ENCODE measurements around the gene NT5DC1. TPM values are rescaled to one million over a fixed set of nuclear protein-coding genes. Genes with fewer than 3 reads are reported as not detected.

NT5DC1 gene
- polyA plus RNA-seq, 2 of the 4 experiments (the other 2 are of a cell fraction), result 26.9 to 31.5 TPM

DNA sequence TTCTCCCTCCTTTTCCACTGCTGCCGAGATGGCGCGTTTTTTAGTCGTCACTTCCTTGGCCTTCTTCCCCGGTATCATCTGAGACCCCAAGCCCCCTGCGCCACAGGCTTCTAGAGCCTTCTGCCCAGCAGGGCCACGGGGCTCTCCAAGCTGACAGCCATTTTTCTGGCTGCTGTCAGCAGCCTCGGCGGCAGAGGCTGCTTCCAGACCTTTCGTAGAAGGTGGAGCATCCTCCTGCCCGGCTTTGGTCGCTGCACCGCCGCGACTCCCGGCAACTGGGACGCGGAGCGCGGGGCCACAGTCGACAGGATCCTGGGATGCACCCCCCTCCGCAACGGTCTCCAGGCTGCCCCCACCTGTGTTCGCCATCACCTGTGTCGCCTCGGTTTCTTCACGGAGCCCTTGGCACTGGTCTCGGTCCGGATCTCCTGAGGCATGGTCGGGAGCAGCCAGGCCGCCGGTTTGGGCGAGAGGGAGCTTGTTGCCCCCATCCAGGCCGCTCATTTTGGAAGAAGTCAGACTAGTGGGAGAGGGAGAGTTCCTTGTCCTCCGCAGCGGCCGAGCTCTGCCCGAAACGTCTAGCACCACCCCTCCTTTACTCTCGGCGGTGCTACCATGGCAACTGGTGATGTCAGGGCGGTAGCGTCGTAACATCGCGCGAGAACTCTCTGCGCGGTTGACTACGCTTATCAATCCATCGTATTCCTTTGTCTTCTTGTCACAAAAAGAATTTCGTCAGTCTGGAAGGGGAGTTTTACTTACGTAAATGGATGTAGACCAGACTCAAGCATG, 153.0 kb downstream of the NT5DC1 start, which contains the start of gene TSPYL4 (continued):
- TF ChIP-seq, protein P1, sequence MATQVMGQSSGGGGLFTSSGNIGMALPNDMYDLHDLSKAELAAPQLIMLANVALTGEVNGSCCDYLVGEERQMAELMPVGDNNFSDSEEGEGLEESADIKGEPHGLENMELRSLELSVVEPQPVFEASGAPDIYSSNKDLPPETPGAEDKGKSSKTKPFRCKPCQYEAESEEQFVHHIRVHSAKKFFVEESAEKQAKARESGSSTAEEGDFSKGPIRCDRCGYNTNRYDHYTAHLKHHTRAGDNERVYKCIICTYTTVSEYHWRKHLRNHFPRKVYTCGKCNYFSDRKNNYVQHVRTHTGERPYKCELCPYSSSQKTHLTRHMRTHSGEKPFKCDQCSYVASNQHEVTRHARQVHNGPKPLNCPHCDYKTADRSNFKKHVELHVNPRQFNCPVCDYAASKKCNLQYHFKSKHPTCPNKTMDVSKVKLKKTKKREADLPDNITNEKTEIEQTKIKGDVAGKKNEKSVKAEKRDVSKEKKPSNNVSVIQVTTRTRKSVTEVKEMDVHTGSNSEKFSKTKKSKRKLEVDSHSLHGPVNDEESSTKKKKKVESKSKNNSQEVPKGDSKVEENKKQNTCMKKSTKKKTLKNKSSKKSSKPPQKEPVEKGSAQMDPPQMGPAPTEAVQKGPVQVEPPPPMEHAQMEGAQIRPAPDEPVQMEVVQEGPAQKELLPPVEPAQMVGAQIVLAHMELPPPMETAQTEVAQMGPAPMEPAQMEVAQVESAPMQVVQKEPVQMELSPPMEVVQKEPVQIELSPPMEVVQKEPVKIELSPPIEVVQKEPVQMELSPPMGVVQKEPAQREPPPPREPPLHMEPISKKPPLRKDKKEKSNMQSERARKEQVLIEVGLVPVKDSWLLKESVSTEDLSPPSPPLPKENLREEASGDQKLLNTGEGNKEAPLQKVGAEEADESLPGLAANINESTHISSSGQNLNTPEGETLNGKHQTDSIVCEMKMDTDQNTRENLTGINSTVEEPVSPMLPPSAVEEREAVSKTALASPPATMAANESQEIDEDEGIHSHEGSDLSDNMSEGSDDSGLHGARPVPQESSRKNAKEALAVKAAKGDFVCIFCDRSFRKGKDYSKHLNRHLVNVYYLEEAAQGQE (IDR thresholded peaks at IDR 0.05), result peak; percentile 69
- TF ChIP-seq EP300 (IDR thresholded peaks at IDR 0.05), result no peak
- TF ChIP-seq CBX2 (IDR thresholded peaks at IDR 0.05; ENCODE audit: borderline replicate concordance, low read depth), result no peak
- TF ChIP-seq, protein P2, sequence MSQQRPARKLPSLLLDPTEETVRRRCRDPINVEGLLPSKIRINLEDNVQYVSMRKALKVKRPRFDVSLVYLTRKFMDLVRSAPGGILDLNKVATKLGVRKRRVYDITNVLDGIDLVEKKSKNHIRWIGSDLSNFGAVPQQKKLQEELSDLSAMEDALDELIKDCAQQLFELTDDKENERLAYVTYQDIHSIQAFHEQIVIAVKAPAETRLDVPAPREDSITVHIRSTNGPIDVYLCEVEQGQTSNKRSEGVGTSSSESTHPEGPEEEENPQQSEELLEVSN (IDR thresholded peaks at IDR 0.05; ENCODE audit: borderline replicate concordance, low read depth), result peak; percentile 28; the same call in 1 of the 2 replicates
- peak; percentile 56 for TF ChIP-seq PHF8 (IDR thresholded peaks at IDR 0.05; ENCODE audit: borderline replicate concordance, low read depth)

DNA sequence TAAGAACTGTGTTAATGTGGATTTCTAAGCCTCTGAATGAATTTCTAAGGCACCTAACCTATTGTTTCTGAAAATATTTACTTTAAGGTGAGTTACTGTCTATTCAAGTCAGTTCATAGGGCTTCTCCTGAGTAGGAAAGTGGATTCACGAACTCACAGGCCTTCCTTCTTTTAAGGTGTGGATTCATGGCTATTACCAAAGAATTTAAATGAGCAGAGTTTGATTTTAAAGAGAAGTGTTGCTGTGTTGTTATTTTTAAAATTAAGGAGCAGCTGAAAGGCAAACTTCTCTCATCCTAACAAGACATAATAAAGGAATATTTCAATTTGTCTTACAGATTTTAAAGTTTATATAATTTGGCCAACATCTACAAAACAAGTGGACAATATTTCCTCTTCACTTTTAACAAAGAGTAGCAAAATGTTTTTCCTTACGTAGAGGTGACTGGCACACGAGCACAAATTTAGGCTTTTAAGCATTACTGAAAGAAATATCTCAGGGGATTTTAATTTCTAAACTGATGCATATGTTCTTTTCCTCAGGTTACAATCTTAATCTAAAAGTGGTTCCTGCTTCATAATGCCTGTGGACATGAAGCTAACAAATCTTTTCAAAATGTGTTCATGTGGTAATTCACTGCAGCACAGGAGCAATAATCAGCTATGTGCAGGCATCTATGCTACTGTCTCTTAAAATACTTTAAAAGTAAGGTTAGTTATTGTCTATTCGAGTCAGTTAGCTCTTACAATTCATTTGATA, 153.8 kb downstream of the NT5DC1 start:
- DNase-seq (ENCODE audit: low read depth in 1 of 2, low spot score in 1 of 2) (no peak), FAIRE-seq (no peak), ATAC-seq (peak in 1 of 2 experiments; percentile 36; a peak in 2 of 6 replicates)
- peaks cover 14% of the 10 kb centered on the region; the same call in 1 of the 3 replicates for H3K4me1 ChIP-seq
- POLR2A ChIA-PET, result interaction anchor here (0.9 to 1.0 kb wide), 2 partner anchors 14 to 317 kb away, joined by 3 to 5 read pairs; partner anchors contain the start of gene RWDD1
- peak overlapping the region; percentile 75 for H3K4me2 ChIP-seq
- H3K9me3 ChIP-seq, result no peaks in the 10 kb centered on the region
- CTCF ChIA-PET, result interaction anchor here (1.3 to 1.8 kb wide), 2 partner anchors 33 to 37 kb away, joined by 3 to 6 read pairs; no protein-coding TSS in a partner anchor
- peak overlapping the region; percentile 82 to 92 for H3K27ac ChIP-seq
- TF ChIP-seq HEYL (CRISPR knock-in tag; IDR thresholded peaks at IDR 0.05), result no peak
- TF ChIP-seq, protein P1 (IDR thresholded peaks at IDR 0.05), result 0 out of 2 replicates have a peak, but pooled peaks have one; percentile 3
- TF ChIP-seq JUN (IDR thresholded peaks at IDR 0.05), result 0 out of 5 replicates have a peak, but pooled peaks of 1 of the 2 experiments have one; percentile 9
- no peak for TF ChIP-seq ZFP36 (IDR thresholded peaks at IDR 0.05; ENCODE audit: borderline replicate concordance, partially characterized antibody)
- no peak for TF ChIP-seq POLR2AphosphoS2 (conservative IDR thresholded peaks at IDR 0.05; ENCODE audit: low read length)
- TF ChIP-seq RCOR1 (IDR thresholded peaks at IDR 0.05; ENCODE audit: low read depth, low read length), result no peak
- TF ChIP-seq PHF8 (IDR thresholded peaks at IDR 0.05; ENCODE audit: borderline replicate concordance, low read depth), result peak; percentile 36; the same call in 1 of the 2 replicates
- WGBS (ENCODE audit: missing lambda C conversion rate), result 40% methylated on average over 4 of the region's 4 CpGs
- H3K4me3 ChIP-seq, result peak overlapping the region; percentile 75

Data from A549 (cell line).